Adrenal gland (tissue), 5 donors: Measurements from ENCODE around the gene KYAT1.

ENCODE experiments used
- CTCF ChIP-seq, 6 experiments: fragments of 450-650 bp in 4 of 6; fragments of 200-600 bp in 2 of 6; sonication (generic) in 1 of 6; IDR thresholded peaks; 1 replicate in 5 of 6; 2 replicates in 1 of 6; pipeline versions ENCODE4 v1.5.1 to v1.8.0; 2016 to 2021; ENCODE audit warnings: antibody characterized with exemption in 6 of 6, mild to moderate bottlenecking in 2 of 6, moderate library complexity in 1 of 6
- POLR2A ChIP-seq, 2 donors: fragments of 450-650 bp; IDR thresholded peaks; one replicate each; pipeline ENCODE4 v1.6.1; 2017; ENCODE audit warnings: antibody characterized with exemption in 2 of 2, mild to moderate bottlenecking in 2 of 2, moderate library complexity in 1 of 2
- donor health status: DM: no; HTN: no; CAD: no.

GRCh38 chr9:128910906-128911305 lies 29.2 kb upstream of the KYAT1 start:
- TF ChIP-seq POLR2A (IDR thresholded peaks at IDR 0.05) (no peak), CTCF (IDR thresholded peaks at IDR 0.05) (no peak)
